H9 (cell line): ENCODE results near the gene SPATA25. TPM values are rescaled to one million over a fixed set of nuclear protein-coding genes. Genes with fewer than 3 reads are reported as not detected.

ENCODE experiments used
- DNase-seq: peaks from one replicate; pipeline ENCODE4 v3.0.0-alpha.2; 2017
- H2AFZ ChIP-seq: one replicate; pipeline ENCODE4 v1.6.1; 2013; ENCODE audit warnings: mild to moderate bottlenecking, low read length, control low read depth, moderate library complexity
- H2AK5ac ChIP-seq: 2 replicates; pipeline ENCODE4 v1.6.1; 2013; ENCODE audit warnings: low read length, control low read depth, mixed read lengths; ENCODE audit not compliant: insufficient read length
- H2BK120ac ChIP-seq: one replicate; pipeline ENCODE4 v1.6.1; 2013; ENCODE audit warnings: low read depth, mild to moderate bottlenecking, low read length, control low read depth, inconsistent platforms; ENCODE audit not compliant: poor library complexity, severe bottlenecking
- H2BK12ac ChIP-seq: 2 replicates; pipeline ENCODE4 v1.6.1; 2013; ENCODE audit warnings: low read length, control low read depth, mixed read lengths, low read depth; ENCODE audit not compliant: insufficient read length
- H2BK15ac ChIP-seq: 2 replicates; pipeline ENCODE4 v1.6.1; 2013; ENCODE audit warnings: low read depth, low read length, control low read depth
- H2BK20ac ChIP-seq: one replicate; pipeline ENCODE4 v1.6.1; 2013; ENCODE audit warnings: low read depth, mild to moderate bottlenecking, low read length, control low read depth, inconsistent platforms; ENCODE audit not compliant: poor library complexity, severe bottlenecking
- H2BK5ac ChIP-seq: 2 replicates; pipeline ENCODE4 v1.6.1; 2013; ENCODE audit warnings: low read length, control low read depth, mixed read lengths; ENCODE audit not compliant: insufficient read length
- H3K14ac ChIP-seq: 2 replicates; pipeline ENCODE4 v1.6.1; 2013; ENCODE audit warnings: low read length, control low read depth; ENCODE audit not compliant: insufficient read depth
- H3K18ac ChIP-seq: 2 replicates; pipeline ENCODE4 v1.6.1; 2013; ENCODE audit warnings: low read depth, mild to moderate bottlenecking, mixed read lengths, low read length, control low read depth; ENCODE audit not compliant: insufficient read length
- H3K23ac ChIP-seq: 2 replicates; pipeline ENCODE4 v1.6.1; 2013; ENCODE audit warnings: low read length, control low read depth, mixed read lengths, low read depth; ENCODE audit not compliant: insufficient read length
- H3K23me2 ChIP-seq: 2 replicates; pipeline ENCODE4 v1.6.1; 2013; ENCODE audit warnings: low read depth, mild to moderate bottlenecking, mixed read lengths, low read length, control low read depth; ENCODE audit not compliant: insufficient read length, poor library complexity, severe bottlenecking
- H3K27ac ChIP-seq: 2 replicates; pipeline ENCODE4 v1.5.1; 2013; ENCODE audit warnings: low read length, control low read depth, mixed read lengths, low read depth; ENCODE audit not compliant: insufficient read length
- H3K27me3 ChIP-seq: 2 replicates; pipeline ENCODE4 v1.6.1; 2013; ENCODE audit warnings: low read length, control low read depth, inconsistent platforms; ENCODE audit not compliant: insufficient read depth
- H3K4ac ChIP-seq: 2 replicates; pipeline ENCODE4 v1.6.1; 2013; ENCODE audit warnings: low read depth, mild to moderate bottlenecking, control low read depth, inconsistent platforms, low read length, moderate library complexity
- H3K4me1 ChIP-seq: 2 replicates; pipeline ENCODE4 v1.6.1; 2013; ENCODE audit warnings: low read length, control low read depth, inconsistent platforms; ENCODE audit not compliant: insufficient read depth
- H3K4me2 ChIP-seq: 2 replicates; pipeline ENCODE4 v1.6.1; 2013; ENCODE audit warnings: low read length, control low read depth, mixed read lengths; ENCODE audit not compliant: insufficient read length, insufficient read depth
- H3K56ac ChIP-seq: 2 replicates; pipeline ENCODE4 v1.6.1; 2013; ENCODE audit warnings: low read depth, mild to moderate bottlenecking, mixed read lengths, low read length, control low read depth; ENCODE audit not compliant: insufficient read length
- H3K79me1 ChIP-seq: 2 replicates; pipeline ENCODE4 v1.6.1; 2013; ENCODE audit warnings: low read depth, mild to moderate bottlenecking, moderate library complexity, low read length, control low read depth, inconsistent platforms; ENCODE audit not compliant: insufficient read depth, poor library complexity, severe bottlenecking
- H3K79me2 ChIP-seq: 2 replicates; pipeline ENCODE4 v1.6.1; 2013; ENCODE audit warnings: low read length, control low read depth, inconsistent platforms; ENCODE audit not compliant: insufficient read depth
- H3K9ac ChIP-seq: 2 replicates; pipeline ENCODE4 v1.6.1; 2013; ENCODE audit warnings: low read length, control low read depth, mixed read lengths; ENCODE audit not compliant: insufficient read length; ENCODE audit errors: extremely low read depth
- H3K9me3 ChIP-seq: one replicate; pipeline ENCODE4 v1.6.1; 2013; ENCODE audit warnings: low read depth, low read length, inconsistent platforms; ENCODE audit not compliant: control insufficient read depth
- H3T11ph ChIP-seq: one replicate; pipeline ENCODE4 v1.6.1; 2013; ENCODE audit warnings: mild to moderate bottlenecking, low read length, control low read depth, inconsistent platforms
- H4K20me1 ChIP-seq: one replicate; pipeline ENCODE4 v1.6.1; 2013; ENCODE audit not compliant: control insufficient read depth, insufficient read length, insufficient read depth
- H4K5ac ChIP-seq: 2 replicates; pipeline ENCODE4 v1.6.1; 2013; ENCODE audit warnings: low read depth, mild to moderate bottlenecking, mixed read lengths, low read length, control low read depth; ENCODE audit not compliant: insufficient read length
- H4K8ac ChIP-seq: replicated peaks from 2 replicates; pipeline ENCODE4 v1.6.1; 2013; ENCODE audit warnings: low read length, control low read depth, mixed read lengths, low read depth; ENCODE audit not compliant: insufficient read length
- H4K91ac ChIP-seq: 2 replicates; pipeline ENCODE4 v1.6.1; 2013; ENCODE audit warnings: low read depth, mild to moderate bottlenecking, moderate library complexity, mixed read lengths, low read length, control low read depth; ENCODE audit not compliant: insufficient read length
- H3K27ac Mint-ChIP-seq, 3 experiments: 2 replicates in 2 of 3; 3 replicates in 1 of 3; pipeline ENCODE4 v1.8.0; 2020 to 2021; ENCODE audit warnings: mixed read lengths in 3 of 3, mild to moderate bottlenecking in 1 of 3, moderate library complexity in 1 of 3
- H3K27me3 Mint-ChIP-seq: 2 replicates; pipeline ENCODE4 v1.8.0; 2021; ENCODE audit warnings: low read depth, mild to moderate bottlenecking, moderate library complexity, mixed read lengths
- H3K36me3 Mint-ChIP-seq, 3 experiments: 2 replicates in 2 of 3; 3 replicates in 1 of 3; pipeline ENCODE4 v1.8.0; 2020 to 2021; ENCODE audit warnings: low read depth in 3 of 3, mixed read lengths in 3 of 3; ENCODE audit not compliant: insufficient read depth in 1 of 3
- H3K4me1 Mint-ChIP-seq, 2 experiments: 2 replicates each; pipeline ENCODE4 v1.8.0; 2020; ENCODE audit warnings: mixed read lengths in 2 of 2
- H3K4me3 Mint-ChIP-seq, 2 experiments: 2 replicates in 1 of 2; 3 replicates in 1 of 2; pipeline ENCODE4 v1.8.0; 2020 to 2021; ENCODE audit warnings: mild to moderate bottlenecking in 2 of 2, mixed read lengths in 2 of 2, moderate library complexity in 1 of 2
- H3K9me3 Mint-ChIP-seq, 2 experiments: 2 replicates in 1 of 2; 3 replicates in 1 of 2; pipeline ENCODE4 v1.8.0; 2020; ENCODE audit warnings: mild to moderate bottlenecking in 2 of 2, mixed read lengths in 2 of 2, moderate library complexity in 1 of 2
- WGBS: extraction: QIAGEN DNeasy Blood & Tissue Kit; methylation state at CpG from one replicate; pipeline ENCODE4 v1.1.7; 2013; ENCODE audit warnings: missing lambda C conversion rate, low lambda C conversion rate, mixed read lengths; ENCODE audit not compliant: insufficient read length; ENCODE audit errors: extremely low coverage; 5-methylcytosine and 5-hydroxymethylcytosine counted together
- total RNA-seq: library from RNA; stranded (reverse); gene quantifications from 2 replicates; pipeline ENCODE4 v1.2.1, GENCODE V29; 2021
- TF ChIP-seq, protein P1 (sequence below): fragments of 200-600 bp; sonication (generic); conservative IDR thresholded peaks from 3 replicates; pipeline ENCODE4 v1.8.0; 2021; ENCODE audit warnings: antibody characterized with exemption, mild to moderate bottlenecking

Gene SPATA25
- total RNA-seq, 1 experiment from 2014 or later, result 2.4 TPM

- H3K4me3 Mint-ChIP-seq, result no peak overlapping the region; a peak in 1 of 5 replicates
- Histone ChIP-seq H2BK20ac (no peak overlapping the region), H2AK5ac (no peak overlapping the region), H3K9me3 (no peaks in the 10 kb centered on the region), H3K4me2 (no peak overlapping the region), H3K23me2 (peaks cover 13% of the 10 kb centered on the region), H4K20me1 (no peaks in the 10 kb centered on the region), H3K79me2 (no peaks in the 10 kb centered on the region), H3K4me1 (no peaks in the 10 kb centered on the region), H4K5ac (no peak overlapping the region), H3K27ac (no peak overlapping the region), H3K27me3 (no peaks in the 10 kb centered on the region), H3K14ac (no peak overlapping the region), H3K23ac (no peak overlapping the region), H2BK15ac (no peak overlapping the region), H2BK12ac (no peak overlapping the region), H3T11ph (no peak overlapping the region), H3K56ac (no peak overlapping the region), H4K8ac (no peak overlapping the region), H3K9ac (no peak overlapping the region), H2AFZ (no peak overlapping the region), H3K4ac (no peak overlapping the region), H2BK5ac (no peak overlapping the region), H4K91ac (no peak overlapping the region), H3K79me1 (no peaks in the 10 kb centered on the region), H3K18ac (no peak overlapping the region), H2BK120ac (no peak overlapping the region)
- H3K4me1 Mint-ChIP-seq, result peaks cover 5 to 14% of the 10 kb centered on the region in 2 experiments; a peak in 3 of 4 replicates
- no peaks in the 10 kb centered on the region for H3K27me3 Mint-ChIP-seq
- no peaks in the 10 kb centered on the region; a peak in 1 of 5 replicates for H3K9me3 Mint-ChIP-seq
- no CpG with 5 or more reads among the region's 3 CpGs for WGBS
- no peak overlapping the region for H3K27ac Mint-ChIP-seq
- H3K36me3 Mint-ChIP-seq, result peaks cover 8 to 25% (median 16%) of the 10 kb centered on the region in 3 experiments
- DNase-seq, result no peak
- TF ChIP-seq, protein P1, sequence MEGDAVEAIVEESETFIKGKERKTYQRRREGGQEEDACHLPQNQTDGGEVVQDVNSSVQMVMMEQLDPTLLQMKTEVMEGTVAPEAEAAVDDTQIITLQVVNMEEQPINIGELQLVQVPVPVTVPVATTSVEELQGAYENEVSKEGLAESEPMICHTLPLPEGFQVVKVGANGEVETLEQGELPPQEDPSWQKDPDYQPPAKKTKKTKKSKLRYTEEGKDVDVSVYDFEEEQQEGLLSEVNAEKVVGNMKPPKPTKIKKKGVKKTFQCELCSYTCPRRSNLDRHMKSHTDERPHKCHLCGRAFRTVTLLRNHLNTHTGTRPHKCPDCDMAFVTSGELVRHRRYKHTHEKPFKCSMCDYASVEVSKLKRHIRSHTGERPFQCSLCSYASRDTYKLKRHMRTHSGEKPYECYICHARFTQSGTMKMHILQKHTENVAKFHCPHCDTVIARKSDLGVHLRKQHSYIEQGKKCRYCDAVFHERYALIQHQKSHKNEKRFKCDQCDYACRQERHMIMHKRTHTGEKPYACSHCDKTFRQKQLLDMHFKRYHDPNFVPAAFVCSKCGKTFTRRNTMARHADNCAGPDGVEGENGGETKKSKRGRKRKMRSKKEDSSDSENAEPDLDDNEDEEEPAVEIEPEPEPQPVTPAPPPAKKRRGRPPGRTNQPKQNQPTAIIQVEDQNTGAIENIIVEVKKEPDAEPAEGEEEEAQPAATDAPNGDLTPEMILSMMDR, result no peak
These were observed 1.3 kb upstream of the SPATA25 start for GRCh38 chr20:45888681-45889080.
